PFSK-1 (cell line): ENCODE measurements around the gene NUDT3.

ENCODE experiments used
- FOXP2 ChIP-seq: optimal IDR thresholded peaks from 2 replicates; pipeline ENCODE3; 2011; ENCODE audit warnings: borderline replicate concordance, control low read depth, inconsistent platforms; ENCODE audit not compliant: insufficient read depth; ENCODE audit errors: extremely low read length, extremely low read depth
- POLR2AphosphoS5 ChIP-seq: IDR thresholded peaks from 2 replicates; pipeline ENCODE4 v1.6.1; 2012; ENCODE audit warnings: low read depth, mild to moderate bottlenecking, control low read depth, low read length, moderate library complexity
- REST ChIP-seq, 2 experiments: IDR thresholded peaks; 2 replicates each; pipeline versions ENCODE4 v1.6.1 to v1.8.0; 2011 to 2012; ENCODE audit warnings: low read depth in 2 of 2, low read length in 2 of 2, control low read depth in 1 of 2, inconsistent platforms in 1 of 2, mild to moderate bottlenecking in 1 of 2, moderate library complexity in 1 of 2; ENCODE audit not compliant: insufficient read depth in 1 of 2
- SIN3A ChIP-seq: IDR thresholded peaks from 2 replicates; pipeline ENCODE4 v1.6.1; 2012; ENCODE audit warnings: mild to moderate bottlenecking, low read length, moderate library complexity, borderline replicate concordance; ENCODE audit not compliant: insufficient read depth
- TAF1 ChIP-seq: IDR thresholded peaks from 2 replicates; pipeline ENCODE4 v1.6.1; 2012; ENCODE audit warnings: low read length, control low read depth, borderline replicate concordance; ENCODE audit not compliant: insufficient read depth

NUDT3 gene

GRCh38 chr6:34243901-34244884, 148.3 kb downstream of the NUDT3 start:
- TF ChIP-seq REST (IDR thresholded peaks at IDR 0.05; ENCODE audit: insufficient read depth in 1 of 2, low read depth in 2 of 2, low read length in 2 of 2) (peak in 1 of 2 experiments; percentile 24; a peak in 1 of 4 replicates), FOXP2 (no peak), SIN3A (peak; percentile 87; the same call in 1 of the 2 replicates), POLR2AphosphoS5 (peak; percentile 45), TAF1 (no peak)

GRCh38 chr6:34243131-34243771, 149.2 kb downstream of the NUDT3 start:
- 0 out of 2 replicates have a peak, but pooled peaks have one; percentile 18 for TF ChIP-seq SIN3A
- TF ChIP-seq POLR2AphosphoS5 = no peak
- TF ChIP-seq REST (IDR thresholded peaks at IDR 0.05; ENCODE audit: insufficient read depth in 1 of 2, low read depth in 2 of 2, low read length in 2 of 2) = no peak
- no peak for TF ChIP-seq TAF1
- TF ChIP-seq FOXP2 = no peak

- no peak; the same call in 1 of the 2 replicates for TF ChIP-seq POLR2AphosphoS5
- TF ChIP-seq TAF1 = no peak
- TF ChIP-seq FOXP2 = no peak
- no peak for TF ChIP-seq SIN3A
- no peak for TF ChIP-seq REST (IDR thresholded peaks at IDR 0.05; ENCODE audit: insufficient read depth in 1 of 2, low read depth in 2 of 2, low read length in 2 of 2)
Observed at GRCh38 chr6:34242252-34243130, 150.0 kb downstream of the NUDT3 start.

- TF ChIP-seq TAF1 (no peak), POLR2AphosphoS5 (no peak), FOXP2 (no peak), REST (IDR thresholded peaks at IDR 0.05; ENCODE audit: insufficient read depth in 1 of 2, low read depth in 2 of 2, low read length in 2 of 2) (no peak), SIN3A (no peak)
Observed at GRCh38 chr6:34241351-34242215, 150.9 kb downstream of the NUDT3 start.
